Lower leg skin (tissue), 3 donors: Measurements from ENCODE around the gene CDCP2.

Source experiments
- CTCF ChIP-seq, 3 donors: fragments of 450-650 bp; IDR thresholded peaks; one replicate each; pipeline ENCODE4 v1.5.1; 2016; ENCODE audit warnings: antibody characterized with exemption in 3 of 3, mild to moderate bottlenecking in 3 of 3, moderate library complexity in 2 of 3
- POLR2A ChIP-seq, 2 donors: fragments of 450-650 bp; IDR thresholded peaks; one replicate each; pipeline ENCODE4 v1.6.1; 2016 to 2017; ENCODE audit warnings: antibody characterized with exemption in 2 of 2, mild to moderate bottlenecking in 1 of 2, moderate library complexity in 1 of 2

- TF ChIP-seq CTCF (IDR thresholded peaks at IDR 0.05) = peak in 1 of 3 donors; percentile 36
- TF ChIP-seq POLR2A (IDR thresholded peaks at IDR 0.05) = no peak
Observed at GRCh38 chr1:54121482-54122134, 31.2 kb downstream of the CDCP2 start.
